Left renal pelvis (tissue), 4 donors: ENCODE results near the gene PLS3. TPM values are rescaled to one million over a fixed set of nuclear protein-coding genes. Genes with fewer than 3 reads are reported as not detected.
"Not testable (repeated sequence)": the region's sequence is repeated elsewhere in the genome, so short reads cannot be mapped to it uniquely, and the experiment has no call there.

Source experiments
- DNase-seq, 4 donors: peaks; one replicate each; pipeline ENCODE4 v3.0.0-alpha.2; 2013; ENCODE audit warnings: low read depth in 4 of 4, low spot score in 3 of 4
- polyA plus RNA-seq, 4 donors: library from polyadenylated mRNA; unstranded; fragments of 120-200 nt; gene quantifications; one replicate each; pipeline ENCODE4 v1.2.1, GENCODE V29; 2013; ENCODE audit not compliant: insufficient read length in 4 of 4

The PLS3 gene
- polyA plus RNA-seq = 100 to 1,000 TPM; 224 to 335 (median 280) TPM

DNA sequence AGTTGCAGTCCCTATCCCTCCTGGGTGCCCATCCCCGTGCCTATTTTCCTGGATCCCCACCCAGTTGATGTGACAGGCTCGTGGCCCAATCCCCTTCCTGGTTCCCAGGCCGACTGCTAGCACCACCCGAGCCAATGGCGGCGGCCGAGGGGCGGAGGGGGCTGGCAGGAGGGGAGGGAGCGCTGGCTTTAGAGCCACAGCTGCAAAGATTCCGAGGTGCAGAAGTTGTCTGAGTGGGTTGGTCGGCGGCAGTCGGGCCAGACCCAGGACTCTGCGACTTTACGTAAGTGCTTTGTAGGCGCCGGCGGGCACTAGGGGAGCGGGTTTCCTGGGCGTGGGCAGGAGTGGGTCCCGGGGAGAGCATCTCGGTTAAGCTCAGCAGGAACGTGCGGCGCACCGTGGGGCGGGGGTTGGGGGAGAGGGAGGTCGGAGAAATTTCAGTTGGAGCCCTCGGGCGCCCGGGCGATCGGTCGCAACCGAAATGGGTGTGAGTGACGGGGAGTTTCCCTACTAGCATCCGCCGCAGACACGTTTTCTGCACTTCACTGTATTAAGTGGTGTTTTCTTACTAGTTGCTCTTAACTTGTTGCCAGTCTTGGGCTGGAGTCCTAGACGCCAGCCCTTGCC, at the start of gene PLS3:
PLS3 (plus strand) TSS at position 197 of the 627 bp plus-strand sequence. CDS start 49,077 bp downstream, outside the sequence.
- peak in 1 of 4 donors; percentile 44 for DNase-seq

DNA sequence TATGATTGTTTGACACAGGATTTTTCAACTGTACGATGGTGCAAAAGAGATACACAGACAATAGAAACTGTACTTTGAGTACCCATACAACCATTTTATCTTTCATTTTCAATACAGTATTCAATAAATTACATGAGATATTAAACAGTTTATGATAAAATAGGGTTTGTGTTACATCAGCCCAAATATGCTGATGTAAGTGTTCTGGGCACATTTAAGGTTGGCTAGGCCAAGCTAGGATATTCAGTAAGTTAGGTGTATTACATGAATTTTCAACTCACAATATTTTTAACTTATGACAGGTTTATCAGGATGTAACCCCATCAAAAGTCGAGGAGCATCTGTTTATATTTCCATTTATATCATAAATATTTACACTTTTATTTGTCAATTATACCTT, 42.9 kb upstream of the PLS3 start:
- DNase-seq = no peak

- no peak for DNase-seq
Measured at GRCh38 chrX:115521741-115522140, 39.2 kb upstream of the PLS3 start.

- DNase-seq = no peak
Measured at GRCh38 chrX:115522952-115523351, 38.0 kb upstream of the PLS3 start.

GRCh38 chrX:115525486-115525885, 35.5 kb upstream of the PLS3 start:
- no peak for DNase-seq

DNA sequence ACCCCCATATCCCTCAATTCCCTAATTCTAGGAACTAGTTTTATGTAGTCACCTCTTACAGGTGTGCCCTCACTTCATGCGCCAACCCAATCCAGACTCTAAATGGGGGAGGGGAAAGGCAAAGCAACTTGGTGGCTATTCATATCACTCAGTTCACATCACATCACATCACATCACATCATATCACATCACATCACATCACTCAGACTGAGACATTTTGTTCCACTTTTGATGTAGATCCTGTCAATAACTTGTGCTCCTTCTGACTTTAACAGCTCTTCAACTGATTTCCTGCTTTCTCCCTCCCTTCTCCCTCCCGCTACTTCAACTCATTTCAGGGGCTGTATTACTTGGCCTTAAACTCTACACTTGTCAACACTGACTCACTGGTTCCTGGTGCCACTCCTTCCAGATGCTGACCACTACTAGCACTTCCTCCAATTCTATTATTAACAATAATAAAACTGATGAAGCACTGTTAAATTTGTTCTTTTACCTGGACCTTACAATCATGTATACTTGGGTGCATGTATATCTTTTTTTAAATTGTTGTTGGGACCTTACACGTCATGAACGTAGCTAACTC, 29.1 kb upstream of the PLS3 start:
- DNase-seq = no peak

- DNase-seq = no peak
Measured at GRCh38 chrX:115533485-115533884, 27.5 kb upstream of the PLS3 start.

- DNase-seq = no peak
Measured at GRCh38 chrX:115534383-115534782, 26.6 kb upstream of the PLS3 start.

GRCh38 chrX:115535421-115535820, 25.6 kb upstream of the PLS3 start:
- DNase-seq = no peak

- no peak for DNase-seq
Measured at GRCh38 chrX:115535844-115536243, 25.1 kb upstream of the PLS3 start.

DNA sequence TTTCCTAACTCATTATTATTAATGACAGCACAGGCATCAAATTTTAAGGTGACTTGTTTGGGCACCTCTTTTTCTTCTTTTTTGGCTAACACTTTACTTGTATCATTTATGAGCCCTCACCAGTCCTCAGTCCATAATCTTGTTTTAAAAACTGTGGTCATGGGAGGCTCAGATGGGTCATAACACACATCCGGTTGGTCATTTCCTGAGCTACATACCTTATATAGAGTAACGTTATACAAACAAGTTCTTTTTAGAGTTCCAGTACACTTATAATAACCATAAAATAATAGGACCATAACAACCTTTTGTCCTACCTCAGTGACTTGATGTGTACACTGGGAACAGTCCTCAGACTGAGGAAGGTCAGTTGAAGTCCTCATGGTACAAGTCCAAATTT, 21.1 kb upstream of the PLS3 start:
- no peak for DNase-seq

- DNase-seq = not testable (repeated sequence)
Measured at GRCh38 chrX:115541045-115541444, 19.9 kb upstream of the PLS3 start.

- DNase-seq = no peak
Measured at GRCh38 chrX:115547448-115547847, 13.5 kb upstream of the PLS3 start.

GRCh38 chrX:115549008-115549407, 12.0 kb upstream of the PLS3 start:
- DNase-seq = no peak

DNA sequence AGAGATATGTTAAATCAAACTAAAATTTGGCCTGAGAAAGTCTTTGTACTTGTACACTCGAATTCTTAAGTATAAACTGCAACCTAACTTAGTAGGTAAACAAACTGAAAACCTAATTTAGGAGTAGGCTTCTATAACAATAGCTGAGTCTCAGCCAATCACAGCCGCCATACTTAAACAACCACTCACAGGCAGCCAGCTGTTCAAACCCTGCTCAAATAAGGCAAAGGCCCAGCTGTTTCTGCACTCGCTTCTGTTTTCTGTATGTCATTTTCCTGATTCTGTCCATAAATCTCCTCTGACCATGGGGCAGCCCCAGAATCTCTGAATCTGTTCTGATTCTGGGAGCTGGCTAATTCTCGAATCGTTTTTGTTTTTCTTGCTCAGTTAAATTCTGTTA, 7.8 kb upstream of the PLS3 start:
- DNase-seq = no peak

DNA sequence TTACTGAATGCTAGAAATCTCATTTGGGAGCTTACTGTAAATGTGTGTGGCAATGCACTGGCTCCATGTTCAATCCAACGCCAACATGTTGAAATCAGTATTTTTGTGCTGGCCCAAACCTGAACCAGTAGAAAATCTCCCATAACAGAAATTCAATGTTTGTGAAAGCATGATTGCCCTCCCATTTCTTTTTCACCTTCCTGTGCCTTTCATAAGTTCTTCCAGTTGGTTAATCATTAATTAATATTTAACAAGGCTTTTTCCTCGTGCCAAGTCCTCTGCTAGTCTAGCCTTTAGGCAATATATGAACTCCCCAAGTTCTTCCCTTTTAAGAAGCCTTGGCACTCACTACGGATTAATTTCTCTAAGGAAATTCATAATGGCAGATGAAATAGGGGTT, 1.3 kb upstream of the PLS3 start:
- DNase-seq = no peak

- DNase-seq = no peak
Measured at GRCh38 chrX:115560211-115560977, 580 bp upstream of the PLS3 start.

- no peak for DNase-seq
Measured at GRCh38 chrX:115561605-115562479, 868 bp downstream of the PLS3 start.

- DNase-seq = no peak
Measured at GRCh38 chrX:115562480-115562847, 1.5 kb downstream of the PLS3 start.

GRCh38 chrX:115563633-115564162, 2.7 kb downstream of the PLS3 start:
- no peak for DNase-seq

DNA sequence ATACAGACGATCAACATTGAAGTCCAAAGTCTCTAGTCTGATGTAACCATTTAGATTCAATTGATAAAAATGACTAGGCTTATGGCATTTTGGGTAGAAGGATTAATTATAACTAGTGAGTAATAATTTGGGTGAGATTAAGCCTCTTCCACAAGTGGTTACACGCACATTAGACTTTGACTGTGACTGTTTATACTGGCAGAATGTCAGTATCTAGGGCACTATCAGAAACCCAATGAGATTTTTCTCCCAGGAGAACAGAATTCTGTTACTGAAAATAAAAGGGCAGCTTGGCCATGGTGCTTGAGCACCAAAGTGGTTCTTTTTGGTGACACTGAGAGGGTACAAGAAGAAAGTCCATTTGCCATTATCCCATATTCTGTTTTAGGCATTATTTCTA, 3.3 kb downstream of the PLS3 start:
- no peak for DNase-seq
